HG02970 (cell line): Measurements from ENCODE around the gene RETSAT.

ENCODE experiments used
- ATAC-seq: cut with Tn5 transposase; IDR thresholded peaks from one replicate; pipeline ENCODE4 v1.9.1; 2021; ENCODE audit warnings: mild to moderate bottlenecking, moderate library complexity, moderate number of reproducible peaks; ENCODE audit not compliant: unreplicated experiment, low FRiP score

The RETSAT gene

GRCh38 chr2:85354286-85355072, at the start of gene RETSAT, which contains the start of gene ELMOD3:
TSS of gene RETSAT (minus strand) at chr2:85354528. CDS start at chr2:85354507, 21 bp downstream.
TSS of gene ELMOD3 (plus strand) at chr2:85354769. CDS start at chr2:85357199, 2,430 bp downstream.
- peak; percentile 97 for ATAC-seq

GRCh38 chr2:85401844-85402243, 47.5 kb upstream of the RETSAT start:
- no peak for ATAC-seq

- ATAC-seq: no peak
Observed at GRCh38 chr2:85401464-85401805, 47.1 kb upstream of the RETSAT start.

GRCh38 chr2:85400541-85401463, 46.5 kb upstream of the RETSAT start:
- ATAC-seq: no peak

GRCh38 chr2:85400023-85400422, 45.7 kb upstream of the RETSAT start:
- no peak for ATAC-seq

- ATAC-seq: no peak
Observed at GRCh38 chr2:85399183-85399455, 44.8 kb upstream of the RETSAT start.

- no peak for ATAC-seq
Observed at GRCh38 chr2:85398426-85399182, 44.3 kb upstream of the RETSAT start.

- ATAC-seq: no peak
Observed at GRCh38 chr2:85397925-85398331, 43.6 kb upstream of the RETSAT start.

- ATAC-seq: no peak
Observed at GRCh38 chr2:85396531-85397470, 42.5 kb upstream of the RETSAT start.

GRCh38 chr2:85395912-85396475, 41.7 kb upstream of the RETSAT start:
- no peak for ATAC-seq

GRCh38 chr2:85394976-85395375, 40.6 kb upstream of the RETSAT start:
- no peak for ATAC-seq

- no peak for ATAC-seq
Observed at GRCh38 chr2:85394261-85394681, 39.9 kb upstream of the RETSAT start.

GRCh38 chr2:85393836-85394235, 39.5 kb upstream of the RETSAT start:
- ATAC-seq: no peak

GRCh38 chr2:85390941-85391669, 36.8 kb upstream of the RETSAT start:
- no peak for ATAC-seq

- ATAC-seq: no peak
Observed at GRCh38 chr2:85388878-85389538, 34.7 kb upstream of the RETSAT start.

- no peak for ATAC-seq
Observed at GRCh38 chr2:85387754-85388153, 33.4 kb upstream of the RETSAT start.

GRCh38 chr2:85385746-85386145, 31.4 kb upstream of the RETSAT start:
- no peak for ATAC-seq

- ATAC-seq: no peak
Observed at GRCh38 chr2:85383850-85384249, 29.5 kb upstream of the RETSAT start.
